Stimulated activated CD4-positive, alpha-beta T cell treated with anti-CD3 and anti-CD28 coated beads, Interleukin-2, amount 100 ng/mL, for 48 hours (primary cell): ENCODE data around the gene KLF6.
"Not testable (repeated sequence)": the region's sequence is repeated elsewhere in the genome, so short reads cannot be mapped to it uniquely, and the experiment has no call there.

Experiments used
- DNase-seq, 2 donors: peaks; one replicate each; pipeline ENCODE4 v3.0.0-alpha.2; 2020

The KLF6 gene

DNA sequence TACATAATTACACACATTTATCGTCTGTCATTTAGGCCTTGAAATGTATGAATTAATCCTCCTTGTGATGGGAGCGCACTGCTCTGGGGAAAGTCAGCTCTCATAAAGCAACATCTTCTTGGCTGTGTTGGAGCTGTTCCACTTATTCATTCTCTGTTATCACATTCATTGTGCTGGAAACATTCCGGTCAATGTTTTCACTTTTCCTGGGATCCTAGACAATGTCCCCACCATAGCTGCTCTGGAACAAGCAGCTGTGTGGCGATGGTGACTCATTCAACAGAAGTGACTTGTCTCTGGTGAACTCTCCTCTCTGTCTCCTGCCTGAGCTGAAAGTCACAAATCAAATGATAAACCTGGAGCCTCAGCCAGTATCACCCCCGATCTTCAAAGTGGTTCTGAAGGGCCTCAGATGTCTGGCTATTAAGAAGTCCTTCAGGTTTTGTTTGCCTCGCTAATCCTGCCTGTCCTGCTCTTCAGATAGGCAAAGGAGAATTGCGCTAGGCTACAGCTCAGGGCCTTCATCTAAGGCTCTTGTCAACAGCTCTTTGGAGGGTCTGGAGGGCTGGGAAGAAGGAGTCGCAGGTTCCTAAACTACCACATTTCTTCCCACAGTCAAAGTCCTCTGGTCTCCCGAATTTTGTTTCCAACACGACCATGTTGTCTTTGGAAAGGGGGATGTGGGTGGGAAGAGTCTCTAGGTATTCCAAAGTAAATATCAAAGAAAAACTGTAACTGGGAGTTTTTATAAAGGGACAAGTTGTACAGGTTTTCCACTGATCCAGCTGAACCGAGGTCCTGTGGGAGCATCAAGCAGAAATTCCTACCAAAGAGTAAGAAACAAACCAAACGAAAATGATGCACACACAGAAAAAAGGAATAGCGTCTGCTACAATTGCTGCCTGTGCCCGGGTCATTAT lies 29.3 kb downstream of the KLF6 start:
- no peak for DNase-seq

- no peak for DNase-seq
Observed at GRCh38 chr10:3754727-3755439, 30.1 kb downstream of the KLF6 start.

DNA sequence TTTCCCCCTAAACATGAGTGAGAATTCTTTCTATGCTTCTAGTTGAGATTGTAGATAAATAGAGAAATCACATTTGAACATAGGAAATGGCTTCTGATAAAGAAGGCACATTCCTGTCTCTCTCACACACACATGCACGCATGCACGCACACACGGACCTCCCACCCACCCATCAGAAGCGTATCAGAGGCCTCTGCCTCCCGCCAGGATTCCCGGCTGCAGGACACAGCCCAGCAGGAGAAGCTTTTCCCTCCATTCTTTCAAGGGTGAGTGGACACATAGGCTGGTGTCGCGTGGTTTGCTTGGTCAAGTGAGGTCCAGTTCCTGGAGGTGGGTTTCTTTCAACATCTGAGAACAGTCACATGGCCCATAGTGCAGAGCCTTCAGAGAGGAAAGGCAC lies 34.2 kb downstream of the KLF6 start:
- no peak for DNase-seq

DNA sequence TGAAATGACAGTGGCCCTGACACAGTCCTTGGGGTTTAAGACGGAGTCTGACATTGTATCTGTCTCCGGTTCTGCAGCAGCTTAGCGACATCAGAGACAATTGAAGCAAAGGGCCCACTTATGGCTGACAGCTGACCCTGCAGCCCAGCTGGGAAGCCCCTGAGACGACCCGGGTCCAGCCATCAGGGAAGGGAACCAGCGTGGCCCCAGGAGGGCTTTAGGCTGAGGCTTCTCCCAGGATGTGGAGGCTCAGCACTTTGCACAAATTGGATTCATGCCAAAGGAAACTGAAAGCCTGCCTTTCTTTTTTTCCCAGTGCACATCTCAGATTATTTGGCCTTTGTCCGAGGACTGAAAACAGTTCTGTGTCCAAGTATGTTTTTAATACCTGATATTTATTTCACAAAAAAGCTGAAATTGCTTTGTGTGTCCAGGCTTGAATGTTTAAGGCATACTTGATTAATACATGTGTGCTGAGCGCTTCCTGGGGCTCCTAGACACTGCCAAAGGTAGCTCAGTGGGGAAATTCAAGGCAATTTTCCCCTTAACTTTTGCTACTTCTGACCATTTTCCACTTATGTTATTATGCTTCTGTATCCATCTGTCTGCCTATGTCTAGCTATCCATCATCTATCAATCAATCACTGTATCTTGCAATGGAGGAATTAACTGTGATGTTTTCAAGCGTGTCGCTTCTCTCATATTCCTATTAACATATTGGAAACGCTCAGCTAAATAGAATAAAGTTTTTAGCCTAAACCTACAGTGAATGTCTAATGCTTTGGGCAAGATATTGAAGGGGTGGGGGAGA lies 34.8 kb downstream of the KLF6 start:
- no peak for DNase-seq

DNA sequence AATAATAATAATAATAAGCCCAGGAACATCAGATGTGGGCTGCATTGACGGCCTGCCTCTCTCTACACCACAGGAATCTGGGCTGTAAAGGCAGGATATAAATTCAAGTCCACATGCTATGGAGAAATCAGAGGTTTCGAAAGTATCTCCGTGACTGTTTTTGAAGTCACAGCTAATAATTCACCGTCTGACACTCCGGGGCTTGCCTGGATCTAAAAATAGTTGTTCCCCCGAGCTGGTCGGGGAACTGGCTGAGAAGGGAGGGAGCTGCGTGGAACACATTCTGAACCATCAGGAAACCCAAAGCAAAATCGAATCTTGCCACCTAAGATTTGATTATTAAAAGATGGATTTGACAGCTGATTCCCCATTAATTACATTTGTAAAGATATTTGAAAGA lies 35.4 kb downstream of the KLF6 start:
- DNase-seq, result no peak

- no peak for DNase-seq
Observed at GRCh38 chr10:3749011-3749410, 36.0 kb downstream of the KLF6 start.

- no peak for DNase-seq
Observed at GRCh38 chr10:3748484-3748883, 36.5 kb downstream of the KLF6 start.

DNA sequence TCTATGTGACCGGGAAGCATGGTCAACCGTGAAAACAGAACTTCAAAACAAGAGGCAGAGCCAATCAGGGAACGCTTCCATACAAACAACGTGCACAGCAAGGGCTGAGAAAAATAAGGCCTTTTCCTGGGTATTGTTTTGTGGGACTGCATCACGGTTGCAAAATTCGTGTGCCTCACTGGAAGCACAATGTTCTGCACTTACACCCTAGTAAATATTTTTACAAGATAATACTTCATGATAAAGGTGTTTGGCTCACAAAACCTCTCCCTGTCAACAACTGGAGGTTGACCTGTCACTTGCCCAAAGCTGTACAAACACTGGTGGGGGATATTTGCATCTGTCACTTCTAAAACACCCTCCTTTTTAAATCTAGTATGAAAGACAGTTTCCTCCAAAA lies 37.0 kb downstream of the KLF6 start:
- no peak for DNase-seq

- DNase-seq, result no peak
Observed at GRCh38 chr10:3747248-3747960, 37.6 kb downstream of the KLF6 start.

- no peak for DNase-seq
Observed at GRCh38 chr10:3746634-3747033, 38.4 kb downstream of the KLF6 start.

DNA sequence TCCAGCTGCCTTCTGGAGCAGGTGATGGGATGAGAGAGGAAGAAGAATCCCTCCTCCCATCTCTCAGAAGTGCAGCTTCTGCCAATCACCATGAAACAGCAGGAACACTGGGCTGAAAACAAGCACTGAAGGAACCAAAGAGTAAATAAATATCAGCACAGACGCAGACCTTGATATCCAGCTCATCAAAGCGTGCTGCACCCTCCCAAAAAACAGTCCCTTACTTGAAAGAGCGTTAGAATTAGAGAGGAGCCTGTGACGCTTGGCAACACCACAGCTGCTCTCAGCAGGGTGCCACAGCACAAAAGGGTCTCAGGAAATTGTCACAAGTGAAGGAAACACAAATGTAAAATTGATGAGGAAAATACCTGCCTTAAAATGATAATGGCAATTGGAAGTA lies 39.5 kb downstream of the KLF6 start:
- DNase-seq, result no peak

DNA sequence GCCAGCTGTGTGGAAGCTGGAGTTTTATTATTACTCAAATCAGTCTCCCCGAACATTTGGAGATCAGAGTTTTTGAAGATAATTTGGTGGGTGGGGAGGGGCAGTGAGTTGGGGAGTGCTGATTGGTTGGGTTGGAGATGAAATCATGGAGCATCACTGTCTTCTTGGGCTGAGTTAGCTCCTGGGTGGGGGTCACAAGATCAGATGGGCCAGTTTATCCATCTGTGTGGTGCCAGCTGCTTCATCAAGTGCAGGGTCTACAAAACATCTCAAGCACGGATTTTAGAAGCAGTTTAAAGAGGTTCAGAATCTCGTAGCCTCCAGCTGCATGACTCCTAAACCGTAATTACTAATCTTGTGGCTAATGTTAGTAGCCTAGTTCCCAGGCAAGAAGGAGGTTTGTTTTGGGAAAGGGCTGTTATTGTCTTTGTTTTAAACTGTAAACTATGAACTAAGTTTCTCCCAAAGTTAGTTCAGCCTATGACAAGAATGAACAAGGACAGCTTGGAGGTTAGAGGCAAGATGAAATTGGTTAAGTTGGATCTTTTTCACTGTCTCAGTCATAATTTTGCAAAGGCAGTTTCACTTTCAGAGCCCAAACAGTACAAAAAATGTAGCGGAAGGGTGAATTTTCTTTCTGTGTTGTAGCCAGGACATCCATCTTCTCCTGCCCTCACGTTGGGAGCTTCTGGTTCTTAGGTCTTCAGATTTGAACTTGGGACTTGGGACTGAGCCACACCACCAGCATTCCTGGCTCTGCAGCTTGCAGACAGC lies 43.1 kb downstream of the KLF6 start:
- no peak for DNase-seq

- DNase-seq, result no peak
Observed at GRCh38 chr10:3740157-3740871, 44.7 kb downstream of the KLF6 start.

DNA sequence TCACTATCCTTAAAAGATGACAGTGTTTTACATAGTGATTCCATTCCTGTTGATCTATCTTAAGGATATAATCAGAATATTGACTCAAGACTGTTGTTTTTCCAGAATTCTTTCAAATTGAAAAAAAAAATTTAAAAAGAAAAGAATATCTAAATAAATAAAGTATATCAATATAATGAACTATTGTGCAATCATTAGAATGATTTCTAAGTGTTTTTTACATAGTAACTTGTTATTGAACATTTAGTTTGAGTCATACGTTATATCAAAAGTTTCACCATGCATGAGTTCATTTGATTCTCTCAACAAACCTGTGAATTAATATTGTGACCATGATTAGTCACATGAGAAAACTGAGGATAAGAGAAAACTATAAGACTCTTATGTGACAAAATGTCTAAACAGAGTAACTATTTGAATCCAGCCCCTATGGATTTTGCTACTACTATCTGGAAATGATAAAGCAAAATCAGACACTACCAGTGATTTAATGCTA lies 46.1 kb downstream of the KLF6 start:
- DNase-seq, result no peak

GRCh38 chr10:3737864-3738263 lies 47.1 kb downstream of the KLF6 start:
- no peak for DNase-seq

DNA sequence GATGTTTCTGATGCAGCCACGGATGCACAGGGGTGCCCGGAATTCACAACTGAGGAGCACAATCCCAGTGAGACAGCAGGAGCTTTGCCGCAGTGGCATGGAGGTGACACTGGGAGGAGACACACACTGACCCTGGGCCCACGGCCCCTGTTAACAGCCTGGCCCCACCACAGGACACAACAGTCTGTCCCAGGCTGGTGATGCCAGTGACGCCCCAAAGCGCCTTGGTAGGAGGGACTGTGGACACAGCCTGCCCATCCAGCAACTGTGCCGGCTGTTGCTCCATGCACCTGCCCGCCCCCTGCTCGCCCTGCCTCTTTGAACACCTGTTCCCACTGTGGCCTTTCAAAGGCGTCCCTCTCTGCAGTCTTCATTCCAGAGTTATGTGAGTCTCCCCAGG lies 49.8 kb downstream of the KLF6 start:
- no peak for DNase-seq

- DNase-seq, result no peak
Observed at GRCh38 chr10:3734111-3734510, 50.9 kb downstream of the KLF6 start.

GRCh38 chr10:3732183-3732582 lies 52.8 kb downstream of the KLF6 start:
- DNase-seq, result not testable (repeated sequence)

GRCh38 chr10:3729397-3729976 lies 55.5 kb downstream of the KLF6 start:
- DNase-seq, result no peak

- no peak for DNase-seq
Observed at GRCh38 chr10:3728563-3728962, 56.4 kb downstream of the KLF6 start.

DNA sequence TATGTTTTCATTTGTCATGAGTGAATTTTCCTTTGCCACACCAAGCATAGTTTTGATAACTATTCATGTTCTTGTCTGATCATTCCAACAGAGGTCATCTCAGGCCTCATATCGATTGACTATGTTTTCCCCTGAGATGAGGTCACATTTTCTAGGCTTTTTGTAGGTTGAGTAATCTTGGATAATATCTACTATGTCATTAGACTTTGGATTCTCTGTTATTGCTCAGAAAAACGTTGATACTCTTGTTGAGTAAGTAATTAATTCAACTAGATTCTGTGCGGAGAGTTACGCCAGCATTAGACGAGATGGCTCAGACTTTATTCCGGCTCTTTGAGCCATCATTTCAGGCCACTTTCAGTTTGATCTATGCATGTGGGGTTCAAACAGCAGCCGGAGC lies 57.7 kb downstream of the KLF6 start:
- no peak for DNase-seq
